Effector memory CD8-positive, alpha-beta T cell (primary cell): ENCODE results near the gene KIAA1210.
A peak's percentile ranks its signal among the peaks of the same experiment; 100 is the strongest.

Experiments used
- ATAC-seq: fragments of 150-1000 bp; cut with Tn5 transposase; replicated peaks from 2 replicates; pipeline ENCODE4 v1.10.0; 2021; ENCODE audit warnings: mild to moderate bottlenecking, moderate library complexity
- DNase-seq, 3 experiments: peaks; one replicate each; pipeline ENCODE4 v3.0.0; 2021
- H3K27ac Mint-ChIP-seq, 2 donors: one replicate each; pipeline ENCODE4 v1.8.0; 2022; ENCODE audit warnings: mild to moderate bottlenecking in 2 of 2, mixed read lengths in 2 of 2, moderate library complexity in 2 of 2
- H3K27me3 Mint-ChIP-seq, 2 donors: one replicate each; pipeline ENCODE4 v1.8.0; 2022; ENCODE audit warnings: mixed read lengths in 2 of 2
- H3K36me3 Mint-ChIP-seq: one replicate; pipeline ENCODE4 v1.8.0; 2022; ENCODE audit warnings: mild to moderate bottlenecking, moderate library complexity, mixed read lengths; ENCODE audit not compliant: insufficient read depth
- H3K4me1 Mint-ChIP-seq, 2 donors: one replicate each; pipeline ENCODE4 v1.8.0; 2022; ENCODE audit warnings: low read depth in 2 of 2, mixed read lengths in 2 of 2
- H3K4me3 Mint-ChIP-seq, 2 donors: one replicate each; pipeline ENCODE4 v1.8.0; 2022; ENCODE audit warnings: mild to moderate bottlenecking in 2 of 2, mixed read lengths in 2 of 2, moderate library complexity in 2 of 2
- H3K9me3 Mint-ChIP-seq, 2 donors: one replicate each; pipeline ENCODE4 v1.8.0; 2022; ENCODE audit warnings: mixed read lengths in 2 of 2

Gene KIAA1210

GRCh38 chrX:119130911-119131310 is 3.3 kb upstream of the KIAA1210 start:
- DNase-seq = no peak
- H3K36me3 Mint-ChIP-seq = no peaks in the 10 kb centered on the region
- peaks cover 14 to 31% of the 10 kb centered on the region in 2 donors for H3K27me3 Mint-ChIP-seq
- H3K4me1 Mint-ChIP-seq = peaks cover 0 to 3% of the 10 kb centered on the region in 2 donors
- no peaks in the 10 kb centered on the region for H3K9me3 Mint-ChIP-seq
- no peak overlapping the region for H3K4me3 Mint-ChIP-seq
- ATAC-seq = no peak
- no peak overlapping the region for H3K27ac Mint-ChIP-seq

GRCh38 chrX:119121341-119121740 is 6.3 kb downstream of the KIAA1210 start:
- Mint-ChIP-seq H3K4me1 (no peaks in the 10 kb centered on the region), H3K9me3 (no peaks in the 10 kb centered on the region), H3K36me3 (no peaks in the 10 kb centered on the region), H3K27me3 (peaks cover 0 to 8% of the 10 kb centered on the region in 2 donors), H3K27ac (no peak overlapping the region), H3K4me3 (no peak overlapping the region)
- DNase-seq (no peak), ATAC-seq (no peak)

- Mint-ChIP-seq H3K9me3 (no peaks in the 10 kb centered on the region), H3K27me3 (peaks cover 0 to 10% of the 10 kb centered on the region in 2 donors), H3K4me1 (no peaks in the 10 kb centered on the region), H3K36me3 (no peaks in the 10 kb centered on the region), H3K4me3 (no peak overlapping the region), H3K27ac (no peak overlapping the region)
- peak; percentile 17 to 36 (median 21) for DNase-seq
- ATAC-seq = peak; percentile 79
Measured at GRCh38 chrX:119118780-119119395, 8.7 kb downstream of the KIAA1210 start.

DNA sequence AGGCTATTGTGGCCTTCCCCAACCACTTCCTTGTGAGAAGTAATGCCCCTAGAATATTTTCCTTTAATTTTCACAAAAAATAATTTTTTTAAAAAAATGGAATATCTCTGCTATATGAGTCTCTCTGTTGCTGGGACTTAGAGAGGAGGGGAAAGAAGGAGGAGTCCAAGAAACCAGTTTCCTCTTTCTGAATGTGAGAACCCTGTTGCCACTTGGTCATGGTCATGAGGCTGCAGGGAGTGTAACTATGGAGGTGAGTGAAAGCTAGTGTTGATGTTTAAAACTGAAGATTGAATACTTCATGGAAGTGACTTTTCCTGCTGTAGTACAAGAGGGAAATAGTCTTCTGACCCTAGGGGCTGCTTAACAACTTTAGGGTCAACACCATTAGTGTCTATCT is 20.4 kb downstream of the KIAA1210 start:
- ATAC-seq (no peak), DNase-seq (no peak)
- Mint-ChIP-seq H3K4me1 (no peaks in the 10 kb centered on the region), H3K27ac (no peak overlapping the region), H3K4me3 (no peak overlapping the region), H3K36me3 (no peaks in the 10 kb centered on the region), H3K27me3 (peaks cover 0 to 5% of the 10 kb centered on the region in 2 donors), H3K9me3 (no peaks in the 10 kb centered on the region)

- Mint-ChIP-seq H3K4me3 (no peak overlapping the region), H3K36me3 (no peaks in the 10 kb centered on the region), H3K4me1 (no peaks in the 10 kb centered on the region), H3K9me3 (no peaks in the 10 kb centered on the region), H3K27me3 (peaks cover 0 to 5% of the 10 kb centered on the region in 2 donors), H3K27ac (no peak overlapping the region)
- DNase-seq = no peak
- no peak for ATAC-seq
Measured at GRCh38 chrX:119105826-119106225, 21.8 kb downstream of the KIAA1210 start.

GRCh38 chrX:119101168-119101567 is 26.4 kb downstream of the KIAA1210 start:
- Mint-ChIP-seq H3K27ac (no peak overlapping the region), H3K9me3 (no peaks in the 10 kb centered on the region), H3K36me3 (no peaks in the 10 kb centered on the region), H3K27me3 (peaks cover 15 to 18% of the 10 kb centered on the region in 2 donors), H3K4me3 (no peak overlapping the region), H3K4me1 (no peaks in the 10 kb centered on the region)
- ATAC-seq = no peak
- no peak for DNase-seq

DNA sequence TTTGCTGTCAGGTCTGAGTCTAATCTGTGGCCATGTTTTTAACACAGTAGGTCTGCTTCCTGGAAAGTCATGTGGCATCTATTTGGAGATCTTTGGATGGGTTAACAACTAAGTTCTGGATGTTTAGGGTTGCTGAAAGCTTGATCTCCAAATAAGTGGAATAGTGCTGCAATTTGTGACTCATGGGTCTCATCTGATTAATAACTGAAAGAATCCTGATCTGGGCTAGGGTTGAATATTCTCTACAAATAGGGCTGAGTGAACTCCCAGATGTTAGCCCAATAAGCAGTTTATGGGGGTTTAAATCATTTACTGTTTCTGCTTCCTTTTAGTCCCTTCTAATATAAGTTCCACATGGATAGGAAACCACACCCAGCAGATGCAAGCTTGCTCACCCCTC is 31.7 kb downstream of the KIAA1210 start:
- H3K9me3 Mint-ChIP-seq = no peaks in the 10 kb centered on the region
- ATAC-seq (no peak), DNase-seq (no peak)
- peaks cover 20 to 24% of the 10 kb centered on the region in 2 donors for H3K27me3 Mint-ChIP-seq
- no peaks in the 10 kb centered on the region for H3K36me3 Mint-ChIP-seq
- H3K4me3 Mint-ChIP-seq = no peak overlapping the region
- H3K4me1 Mint-ChIP-seq = no peaks in the 10 kb centered on the region
- no peak overlapping the region for H3K27ac Mint-ChIP-seq

DNA sequence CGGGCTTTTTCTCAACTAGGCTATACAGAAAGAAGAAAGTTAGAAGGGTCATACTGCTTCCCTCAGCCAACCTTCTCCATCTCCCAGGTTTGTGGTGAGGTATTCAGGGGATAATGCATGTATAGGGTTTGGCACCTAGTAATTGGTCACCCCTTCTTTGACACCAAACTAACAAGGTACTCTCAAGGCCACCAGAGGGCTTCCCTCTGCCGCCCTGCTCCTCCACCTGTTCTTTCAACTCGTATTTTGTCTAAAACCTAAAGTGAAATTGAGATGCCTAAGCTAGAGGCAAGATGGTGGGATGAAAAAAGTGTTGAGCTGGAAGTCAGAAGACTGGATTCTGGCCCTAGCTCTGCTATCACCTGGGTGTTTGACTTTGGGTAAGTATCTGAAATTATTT is 32.8 kb downstream of the KIAA1210 start:
- DNase-seq = no peak
- no peak for ATAC-seq
- H3K4me3 Mint-ChIP-seq = no peak overlapping the region
- no peaks in the 10 kb centered on the region for H3K4me1 Mint-ChIP-seq
- H3K27ac Mint-ChIP-seq = no peak overlapping the region
- no peaks in the 10 kb centered on the region for H3K36me3 Mint-ChIP-seq
- H3K9me3 Mint-ChIP-seq = no peaks in the 10 kb centered on the region
- peaks cover 20 to 27% of the 10 kb centered on the region in 2 donors for H3K27me3 Mint-ChIP-seq

DNA sequence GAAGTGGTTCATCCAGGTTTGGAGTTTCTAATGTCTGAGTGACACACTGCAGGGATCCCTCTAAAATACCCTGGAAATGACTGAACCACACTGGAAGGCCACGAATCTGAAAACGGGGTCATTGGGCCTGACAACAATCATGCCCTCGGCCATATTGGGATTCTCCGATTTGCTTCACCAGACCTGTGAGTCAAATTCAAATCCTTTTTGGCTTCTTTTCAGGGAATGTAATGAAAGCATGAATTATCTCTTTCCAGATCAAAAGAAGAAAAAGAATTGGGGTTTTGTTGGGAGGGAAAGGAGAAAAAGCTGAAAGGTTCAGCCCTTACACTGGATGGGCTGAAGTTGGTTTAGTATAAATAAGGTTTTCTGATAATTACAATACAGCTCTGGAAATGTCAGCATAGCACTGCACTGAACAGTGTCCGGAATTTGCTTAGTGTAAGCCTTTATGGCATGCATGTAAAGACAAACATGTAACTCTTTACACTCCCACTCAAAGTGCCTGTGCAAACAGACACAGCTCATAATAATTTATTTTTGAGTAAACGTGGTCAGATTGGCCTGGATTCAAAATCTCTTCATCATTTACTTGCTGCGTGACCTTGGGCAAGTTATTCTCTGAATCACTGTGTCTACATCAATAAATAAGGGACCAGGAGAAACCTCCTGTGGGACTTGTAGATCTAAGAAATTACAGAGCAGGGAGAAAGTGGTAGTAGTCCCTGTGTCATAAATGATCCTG is 33.4 kb downstream of the KIAA1210 start:
- H3K27ac Mint-ChIP-seq = no peak overlapping the region
- H3K27me3 Mint-ChIP-seq = peaks cover 14 to 27% of the 10 kb centered on the region in 2 donors
- no peaks in the 10 kb centered on the region for H3K36me3 Mint-ChIP-seq
- DNase-seq (no peak), ATAC-seq (no peak)
- no peaks in the 10 kb centered on the region for H3K4me1 Mint-ChIP-seq
- no peaks in the 10 kb centered on the region for H3K9me3 Mint-ChIP-seq
- no peak overlapping the region for H3K4me3 Mint-ChIP-seq

DNA sequence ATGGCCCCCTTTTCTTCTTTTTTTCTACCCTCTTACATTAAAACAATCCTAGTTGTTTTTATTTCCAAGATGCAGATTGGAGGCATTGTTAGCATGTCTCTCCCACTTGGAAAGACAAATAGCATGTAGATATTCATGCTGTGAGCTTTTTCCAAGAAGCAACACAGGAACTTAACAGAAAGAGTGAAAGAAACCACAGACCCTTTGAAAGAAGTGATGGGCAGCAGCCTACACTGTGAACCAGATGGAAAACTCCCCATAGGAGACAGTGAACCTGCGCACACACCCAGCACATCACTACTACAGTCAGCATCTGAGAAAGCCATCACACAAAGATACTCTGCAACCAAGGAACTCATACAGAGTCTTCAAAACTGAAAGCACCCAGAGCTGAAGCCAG is 37.0 kb downstream of the KIAA1210 start:
- DNase-seq (no peak), ATAC-seq (no peak)
- no peaks in the 10 kb centered on the region for H3K36me3 Mint-ChIP-seq
- H3K27ac Mint-ChIP-seq = no peak overlapping the region
- no peaks in the 10 kb centered on the region for H3K9me3 Mint-ChIP-seq
- no peak overlapping the region for H3K4me3 Mint-ChIP-seq
- peaks cover 7 to 12% of the 10 kb centered on the region in 2 donors for H3K27me3 Mint-ChIP-seq
- no peaks in the 10 kb centered on the region for H3K4me1 Mint-ChIP-seq

- H3K36me3 Mint-ChIP-seq = no peaks in the 10 kb centered on the region
- no peak for DNase-seq
- ATAC-seq = no peak
- peaks cover 7 to 12% of the 10 kb centered on the region in 2 donors for H3K27me3 Mint-ChIP-seq
- no peak overlapping the region for H3K27ac Mint-ChIP-seq
- no peaks in the 10 kb centered on the region for H3K4me1 Mint-ChIP-seq
- H3K4me3 Mint-ChIP-seq = no peak overlapping the region
- H3K9me3 Mint-ChIP-seq = no peaks in the 10 kb centered on the region
Measured at GRCh38 chrX:119089619-119090018, 38.0 kb downstream of the KIAA1210 start.

- no peak for DNase-seq
- H3K36me3 Mint-ChIP-seq = no peaks in the 10 kb centered on the region
- H3K4me1 Mint-ChIP-seq = no peaks in the 10 kb centered on the region
- peaks cover 7 to 12% of the 10 kb centered on the region in 2 donors for H3K27me3 Mint-ChIP-seq
- no peak overlapping the region for H3K27ac Mint-ChIP-seq
- H3K4me3 Mint-ChIP-seq = no peak overlapping the region
- no peaks in the 10 kb centered on the region for H3K9me3 Mint-ChIP-seq
- no peak for ATAC-seq
Measured at GRCh38 chrX:119087121-119087520, 40.5 kb downstream of the KIAA1210 start.

GRCh38 chrX:119084766-119085165 is 42.8 kb downstream of the KIAA1210 start:
- no peaks in the 10 kb centered on the region for H3K4me1 Mint-ChIP-seq
- no peak overlapping the region for H3K4me3 Mint-ChIP-seq
- H3K36me3 Mint-ChIP-seq = no peaks in the 10 kb centered on the region
- no peak for DNase-seq
- no peaks in the 10 kb centered on the region for H3K9me3 Mint-ChIP-seq
- ATAC-seq = no peak
- peaks cover 0 to 3% of the 10 kb centered on the region in 2 donors for H3K27me3 Mint-ChIP-seq
- H3K27ac Mint-ChIP-seq = no peak overlapping the region

DNA sequence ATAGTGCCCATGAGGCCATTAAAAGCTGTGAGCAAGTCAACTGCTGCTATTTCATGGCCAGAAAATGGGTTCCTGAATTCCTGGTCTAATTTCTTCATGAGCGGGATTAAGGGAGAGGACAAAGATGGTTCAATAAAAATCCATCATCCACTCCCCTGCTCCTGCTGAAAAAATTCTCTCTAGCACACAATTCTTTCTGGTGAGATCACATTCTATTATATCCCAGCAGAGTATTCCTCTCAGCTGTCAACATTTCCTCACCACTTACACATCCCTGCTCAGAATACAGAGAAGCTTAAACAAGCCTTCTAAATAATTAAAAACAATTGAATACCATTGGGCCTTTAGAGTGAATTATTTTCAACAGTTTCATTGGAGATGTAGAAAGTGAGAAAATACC is 45.3 kb downstream of the KIAA1210 start:
- Mint-ChIP-seq H3K36me3 (no peaks in the 10 kb centered on the region), H3K27me3 (peaks cover 0 to 13% of the 10 kb centered on the region in 2 donors)

More for the DNA sequence above, 45.3 kb downstream of the KIAA1210 start:
- no peak overlapping the region for H3K27ac Mint-ChIP-seq
- DNase-seq (no peak), ATAC-seq (no peak)
- no peak overlapping the region for H3K4me3 Mint-ChIP-seq
- H3K4me1 Mint-ChIP-seq = no peaks in the 10 kb centered on the region
- no peaks in the 10 kb centered on the region for H3K9me3 Mint-ChIP-seq
